ENCODE measurements around the gene BABAM2. TPM values are rescaled to one million over a fixed set of nuclear protein-coding genes. Genes with fewer than 3 reads are reported as not detected.

Gene BABAM2
- total and polyA plus RNA-seq, 4 donors: 9.9 to 17.0 (median 13.9) TPM

DNA sequence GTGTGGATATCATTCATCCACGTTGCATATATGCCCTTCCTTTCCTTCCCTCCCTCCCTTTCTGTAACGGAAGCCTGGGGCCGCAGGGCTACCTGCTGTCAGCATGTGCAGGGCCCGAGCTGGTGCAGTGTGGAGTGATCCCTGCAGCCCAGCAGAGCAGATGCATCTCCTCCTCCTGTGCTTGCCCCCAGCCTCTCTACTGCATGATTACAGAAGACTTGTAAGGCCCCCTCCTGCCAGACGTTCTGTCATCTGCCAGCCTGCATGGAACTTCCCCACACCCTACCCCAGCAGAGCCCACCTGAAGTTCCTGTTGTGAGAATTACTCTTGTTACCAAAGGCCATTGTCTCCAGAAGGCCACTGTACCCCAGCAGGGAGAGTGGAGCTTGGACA is 434.6 kb downstream of the BABAM2 start:
- no peak for DNase-seq (ENCODE audit: low spot score)
- Histone ChIP-seq H3K27me3 (ENCODE audit: control insufficient read depth in 4 of 4, insufficient read depth in 4 of 4, low read length in 3 of 4) (no peaks in the 10 kb centered on the region), H3K4me1 (ENCODE audit: control insufficient read depth in 4 of 4, insufficient read depth in 4 of 4, low read length in 3 of 4) (no peaks in the 10 kb centered on the region), H3K9ac (ENCODE audit: low read depth in 1 of 2, low read length in 2 of 2) (no peak overlapping the region), H3K36me3 (ENCODE audit: control insufficient read depth in 4 of 4, insufficient read depth in 3 of 4, low read depth in 1 of 4, low read length in 3 of 4) (no peaks in the 10 kb centered on the region), H3K27ac (ENCODE audit: low read depth in 1 of 2, low read length in 2 of 2) (no peak overlapping the region), H3K9me3 (ENCODE audit: control insufficient read depth in 4 of 4, low read length in 3 of 4) (no peaks in the 10 kb centered on the region), H3K4me3 (ENCODE audit: low read depth in 1 of 3, low read length in 3 of 3) (no peak overlapping the region)
- no peak for TF ChIP-seq SP1 (IDR thresholded peaks at IDR 0.05)
- TF ChIP-seq GABPA (IDR thresholded peaks at IDR 0.05 in 1 of 2, conservative IDR thresholded peaks at IDR 0.05 in 1 of 2): no peak
- TF ChIP-seq EGR1 (IDR thresholded peaks at IDR 0.05; ENCODE audit: low read depth in 2 of 2): no peak
- TF ChIP-seq FOXA2 (IDR thresholded peaks at IDR 0.05): no peak
- TF ChIP-seq YY1 (IDR thresholded peaks at IDR 0.05): no peak
- no peak for TF ChIP-seq RXRA (IDR thresholded peaks at IDR 0.05)
- TF ChIP-seq, protein P1, sequence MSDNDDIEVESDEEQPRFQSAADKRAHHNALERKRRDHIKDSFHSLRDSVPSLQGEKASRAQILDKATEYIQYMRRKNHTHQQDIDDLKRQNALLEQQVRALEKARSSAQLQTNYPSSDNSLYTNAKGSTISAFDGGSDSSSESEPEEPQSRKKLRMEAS (IDR thresholded peaks at IDR 0.05): no peak
- no peak for TF ChIP-seq JUND (IDR thresholded peaks at IDR 0.05)
- TF ChIP-seq FOXA1 (IDR thresholded peaks at IDR 0.05): no peak
- TF ChIP-seq NR2F2 (IDR thresholded peaks at IDR 0.05): no peak
- WGBS: 87% methylated on average over 5 of the region's 5 CpGs

DNA sequence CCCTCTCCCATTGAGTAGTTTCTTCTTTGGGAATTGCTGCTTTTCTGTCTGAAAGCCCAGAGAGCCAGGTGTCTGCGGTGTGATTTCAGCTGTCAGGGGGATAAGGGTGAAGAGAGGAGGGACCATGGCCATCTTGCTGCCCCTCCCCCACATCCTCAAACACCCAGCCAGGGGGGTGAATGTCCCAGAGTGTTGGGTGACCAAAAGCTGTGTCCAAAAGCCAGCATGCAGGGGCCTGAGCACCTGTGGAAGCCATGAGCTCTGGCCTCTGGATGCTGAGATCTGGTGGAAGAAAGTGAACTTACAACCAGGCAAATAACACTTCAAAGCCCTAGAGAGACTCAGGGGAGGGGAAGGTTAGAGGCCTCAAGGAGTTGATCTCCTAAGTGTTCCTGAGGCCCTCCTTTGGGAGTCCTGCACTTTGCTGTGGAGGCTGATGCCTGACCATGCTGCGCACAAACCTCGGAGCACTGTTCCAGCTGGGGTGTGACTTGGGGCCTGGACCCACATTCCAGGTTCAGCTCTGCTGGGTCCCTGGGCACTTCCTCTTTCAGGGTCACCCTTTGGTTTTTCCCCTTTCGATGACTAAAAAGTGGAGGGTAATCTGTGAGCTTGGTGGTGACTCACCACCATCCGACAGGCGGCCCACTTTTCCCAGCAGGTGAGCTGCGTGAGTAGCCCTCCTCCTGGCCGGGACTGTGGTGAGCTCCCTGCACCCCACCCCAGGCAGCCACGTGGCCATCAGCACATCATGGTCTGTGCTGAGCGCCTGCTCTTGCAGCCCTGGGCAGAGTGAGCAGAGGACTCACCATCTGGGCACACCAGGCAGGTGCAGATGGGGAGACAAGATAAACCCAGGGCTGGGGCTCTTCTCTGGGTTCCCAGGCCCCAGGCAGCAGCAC is 435.3 kb downstream of the BABAM2 start:
- Histone ChIP-seq H3K27me3 (ENCODE audit: control insufficient read depth in 4 of 4, insufficient read depth in 4 of 4, low read length in 3 of 4) (no peaks in the 10 kb centered on the region), H3K36me3 (ENCODE audit: control insufficient read depth in 4 of 4, insufficient read depth in 3 of 4, low read depth in 1 of 4, low read length in 3 of 4) (no peaks in the 10 kb centered on the region), H3K27ac (ENCODE audit: low read depth in 1 of 2, low read length in 2 of 2) (no peak overlapping the region), H3K9ac (ENCODE audit: low read depth in 1 of 2, low read length in 2 of 2) (no peak overlapping the region), H3K4me1 (ENCODE audit: control insufficient read depth in 4 of 4, insufficient read depth in 4 of 4, low read length in 3 of 4) (no peaks in the 10 kb centered on the region), H3K9me3 (ENCODE audit: control insufficient read depth in 4 of 4, low read length in 3 of 4) (no peaks in the 10 kb centered on the region), H3K4me3 (ENCODE audit: low read depth in 1 of 3, low read length in 3 of 3) (no peak overlapping the region)
- TF ChIP-seq, protein P2, sequence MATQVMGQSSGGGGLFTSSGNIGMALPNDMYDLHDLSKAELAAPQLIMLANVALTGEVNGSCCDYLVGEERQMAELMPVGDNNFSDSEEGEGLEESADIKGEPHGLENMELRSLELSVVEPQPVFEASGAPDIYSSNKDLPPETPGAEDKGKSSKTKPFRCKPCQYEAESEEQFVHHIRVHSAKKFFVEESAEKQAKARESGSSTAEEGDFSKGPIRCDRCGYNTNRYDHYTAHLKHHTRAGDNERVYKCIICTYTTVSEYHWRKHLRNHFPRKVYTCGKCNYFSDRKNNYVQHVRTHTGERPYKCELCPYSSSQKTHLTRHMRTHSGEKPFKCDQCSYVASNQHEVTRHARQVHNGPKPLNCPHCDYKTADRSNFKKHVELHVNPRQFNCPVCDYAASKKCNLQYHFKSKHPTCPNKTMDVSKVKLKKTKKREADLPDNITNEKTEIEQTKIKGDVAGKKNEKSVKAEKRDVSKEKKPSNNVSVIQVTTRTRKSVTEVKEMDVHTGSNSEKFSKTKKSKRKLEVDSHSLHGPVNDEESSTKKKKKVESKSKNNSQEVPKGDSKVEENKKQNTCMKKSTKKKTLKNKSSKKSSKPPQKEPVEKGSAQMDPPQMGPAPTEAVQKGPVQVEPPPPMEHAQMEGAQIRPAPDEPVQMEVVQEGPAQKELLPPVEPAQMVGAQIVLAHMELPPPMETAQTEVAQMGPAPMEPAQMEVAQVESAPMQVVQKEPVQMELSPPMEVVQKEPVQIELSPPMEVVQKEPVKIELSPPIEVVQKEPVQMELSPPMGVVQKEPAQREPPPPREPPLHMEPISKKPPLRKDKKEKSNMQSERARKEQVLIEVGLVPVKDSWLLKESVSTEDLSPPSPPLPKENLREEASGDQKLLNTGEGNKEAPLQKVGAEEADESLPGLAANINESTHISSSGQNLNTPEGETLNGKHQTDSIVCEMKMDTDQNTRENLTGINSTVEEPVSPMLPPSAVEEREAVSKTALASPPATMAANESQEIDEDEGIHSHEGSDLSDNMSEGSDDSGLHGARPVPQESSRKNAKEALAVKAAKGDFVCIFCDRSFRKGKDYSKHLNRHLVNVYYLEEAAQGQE (IDR thresholded peaks at IDR 0.05): no peak
- TF ChIP-seq, protein P1 (IDR thresholded peaks at IDR 0.05): no peak
- TF ChIP-seq JUND (IDR thresholded peaks at IDR 0.05) (no peak), NR2F2 (IDR thresholded peaks at IDR 0.05) (no peak), SP1 (IDR thresholded peaks at IDR 0.05) (no peak), HNF4G (IDR thresholded peaks at IDR 0.05) (no peak), FOXA1 (IDR thresholded peaks at IDR 0.05) (no peak), RAD21 (IDR thresholded peaks at IDR 0.05) (no peak), FOXA2 (IDR thresholded peaks at IDR 0.05) (no peak), HNF4A (conservative IDR thresholded peaks at IDR 0.05) (no peak), EGR1 (IDR thresholded peaks at IDR 0.05; ENCODE audit: low read depth in 2 of 2) (no peak), TAF1 (conservative IDR thresholded peaks at IDR 0.05) (no peak), GABPA (IDR thresholded peaks at IDR 0.05 in 1 of 2, conservative IDR thresholded peaks at IDR 0.05 in 1 of 2) (no peak)
- TF ChIP-seq, protein P3, sequence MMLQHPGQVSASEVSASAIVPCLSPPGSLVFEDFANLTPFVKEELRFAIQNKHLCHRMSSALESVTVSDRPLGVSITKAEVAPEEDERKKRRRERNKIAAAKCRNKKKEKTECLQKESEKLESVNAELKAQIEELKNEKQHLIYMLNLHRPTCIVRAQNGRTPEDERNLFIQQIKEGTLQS (IDR thresholded peaks at IDR 0.05): no peak
- TF ChIP-seq, protein P4, sequence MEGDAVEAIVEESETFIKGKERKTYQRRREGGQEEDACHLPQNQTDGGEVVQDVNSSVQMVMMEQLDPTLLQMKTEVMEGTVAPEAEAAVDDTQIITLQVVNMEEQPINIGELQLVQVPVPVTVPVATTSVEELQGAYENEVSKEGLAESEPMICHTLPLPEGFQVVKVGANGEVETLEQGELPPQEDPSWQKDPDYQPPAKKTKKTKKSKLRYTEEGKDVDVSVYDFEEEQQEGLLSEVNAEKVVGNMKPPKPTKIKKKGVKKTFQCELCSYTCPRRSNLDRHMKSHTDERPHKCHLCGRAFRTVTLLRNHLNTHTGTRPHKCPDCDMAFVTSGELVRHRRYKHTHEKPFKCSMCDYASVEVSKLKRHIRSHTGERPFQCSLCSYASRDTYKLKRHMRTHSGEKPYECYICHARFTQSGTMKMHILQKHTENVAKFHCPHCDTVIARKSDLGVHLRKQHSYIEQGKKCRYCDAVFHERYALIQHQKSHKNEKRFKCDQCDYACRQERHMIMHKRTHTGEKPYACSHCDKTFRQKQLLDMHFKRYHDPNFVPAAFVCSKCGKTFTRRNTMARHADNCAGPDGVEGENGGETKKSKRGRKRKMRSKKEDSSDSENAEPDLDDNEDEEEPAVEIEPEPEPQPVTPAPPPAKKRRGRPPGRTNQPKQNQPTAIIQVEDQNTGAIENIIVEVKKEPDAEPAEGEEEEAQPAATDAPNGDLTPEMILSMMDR (IDR thresholded peaks at IDR 0.05; ENCODE audit: low read depth, low read length, missing input control): no peak
- TF ChIP-seq, protein P5, sequence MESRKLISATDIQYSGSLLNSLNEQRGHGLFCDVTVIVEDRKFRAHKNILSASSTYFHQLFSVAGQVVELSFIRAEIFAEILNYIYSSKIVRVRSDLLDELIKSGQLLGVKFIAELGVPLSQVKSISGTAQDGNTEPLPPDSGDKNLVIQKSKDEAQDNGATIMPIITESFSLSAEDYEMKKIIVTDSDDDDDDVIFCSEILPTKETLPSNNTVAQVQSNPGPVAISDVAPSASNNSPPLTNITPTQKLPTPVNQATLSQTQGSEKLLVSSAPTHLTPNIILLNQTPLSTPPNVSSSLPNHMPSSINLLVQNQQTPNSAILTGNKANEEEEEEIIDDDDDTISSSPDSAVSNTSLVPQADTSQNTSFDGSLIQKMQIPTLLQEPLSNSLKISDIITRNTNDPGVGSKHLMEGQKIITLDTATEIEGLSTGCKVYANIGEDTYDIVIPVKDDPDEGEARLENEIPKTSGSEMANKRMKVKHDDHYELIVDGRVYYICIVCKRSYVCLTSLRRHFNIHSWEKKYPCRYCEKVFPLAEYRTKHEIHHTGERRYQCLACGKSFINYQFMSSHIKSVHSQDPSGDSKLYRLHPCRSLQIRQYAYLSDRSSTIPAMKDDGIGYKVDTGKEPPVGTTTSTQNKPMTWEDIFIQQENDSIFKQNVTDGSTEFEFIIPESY (IDR thresholded peaks at IDR 0.05): no peak
- no peak for DNase-seq (ENCODE audit: low spot score)
- 90% methylated on average over 10 of the region's 10 CpGs for WGBS

Measured in liver (tissue), 9 donors.